ENCODE measurements around the gene AMFR. TPM values are rescaled to one million over a fixed set of nuclear protein-coding genes. Genes with fewer than 3 reads are reported as not detected.

Gene AMFR
- total RNA-seq, 2 donors from 2014 or later: 87.7 to 130 TPM

- Histone ChIP-seq H3K36me3 (replicated peaks in 1 of 2; ENCODE audit: insufficient read depth in 1 of 2, low read depth in 2 of 2) (no peaks in the 10 kb centered on the region), H3K27me3 (no peaks in the 10 kb centered on the region), H3K27ac (no peak overlapping the region), H3K4me1 (peaks cover 26% of the 10 kb centered on the region), H3K4me3 (no peak overlapping the region), H3K9me3 (no peaks in the 10 kb centered on the region)
- ATAC-seq: no peak
- DNase-seq: no peak
- TF ChIP-seq POLR2A (IDR thresholded peaks at IDR 0.05) (no peak), CTCF (IDR thresholded peaks at IDR 0.05) (no peak)
- 79 to 81% methylated on average over 4 of the region's 4 CpGs for WGBS, 2 donors
- intact Hi-C loops (cut with DNase I): no loop called here
These were observed 1.2 kb upstream of the AMFR start for GRCh38 chr16:56426585-56426984.

- WGBS, 2 donors: 0 to 1% methylated on average over 2 to 59 of the region's 79 CpGs
- peak; percentile 60 for ATAC-seq
- intact Hi-C loops (cut with DNase I): no loop called here
These were observed 430 bp downstream of the AMFR start for GRCh38 chr16:56424791-56425438.

GRCh38 chr16:56424404-56424764 lies 961 bp downstream of the AMFR start:
- WGBS, 2 donors: 0 to 1% methylated on average over 16 of the region's 16 CpGs
- ATAC-seq: no peak
- intact Hi-C loops (cut with DNase I): no loop called here
- Histone ChIP-seq H3K27ac (peak overlapping the region; percentile 72 to 86 (median 84)), H3K27me3 (no peaks in the 10 kb centered on the region), H3K36me3 (replicated peaks in 1 of 2; ENCODE audit: insufficient read depth in 1 of 2, low read depth in 2 of 2) (no peaks in the 10 kb centered on the region), H3K4me3 (peak overlapping the region; percentile 57 to 92), H3K4me1 (peaks cover 46% of the 10 kb centered on the region), H3K9me3 (no peaks in the 10 kb centered on the region)
- no peak for TF ChIP-seq POLR2A (IDR thresholded peaks at IDR 0.05)
- TF ChIP-seq CTCF (IDR thresholded peaks at IDR 0.05): no peak
- no peak for DNase-seq

More at GRCh38 chr16:56424791-56425438, 430 bp downstream of the AMFR start:
- DNase-seq: peak; percentile 21 to 40 (median 31)
- H3K9me3 ChIP-seq: no peaks in the 10 kb centered on the region
- peak overlapping the region; percentile 72 to 86 (median 84) for H3K27ac ChIP-seq
- TF ChIP-seq POLR2A (IDR thresholded peaks at IDR 0.05) (peak in 1 of 3 donors; percentile 23), CTCF (IDR thresholded peaks at IDR 0.05) (no peak)
- H3K4me1 ChIP-seq: peaks cover 41% of the 10 kb centered on the region
- H3K36me3 ChIP-seq (replicated peaks in 1 of 2; ENCODE audit: insufficient read depth in 1 of 2, low read depth in 2 of 2): no peaks in the 10 kb centered on the region
- peak overlapping the region; percentile 57 to 92 for H3K4me3 ChIP-seq
- H3K27me3 ChIP-seq: no peaks in the 10 kb centered on the region

- 12 to 23% methylated on average over 7 of the region's 7 CpGs for WGBS, 2 donors
- Histone ChIP-seq H3K4me3 (peak overlapping the region; percentile 57 to 92), H3K36me3 (replicated peaks in 1 of 2; ENCODE audit: insufficient read depth in 1 of 2, low read depth in 2 of 2) (no peaks in the 10 kb centered on the region), H3K4me1 (peaks cover 47% of the 10 kb centered on the region), H3K27ac (peak overlapping the region in 3 of 4 donors; percentile 72 to 86 (median 86)), H3K9me3 (no peaks in the 10 kb centered on the region), H3K27me3 (no peaks in the 10 kb centered on the region)
- ATAC-seq (no peak), DNase-seq (no peak)
- intact Hi-C loops (cut with DNase I): no loop called here
- TF ChIP-seq POLR2A (IDR thresholded peaks at IDR 0.05) (no peak), CTCF (IDR thresholded peaks at IDR 0.05) (no peak)
These were observed 1.6 kb downstream of the AMFR start for GRCh38 chr16:56423584-56424403.
